GM23248 (cell line): ENCODE data around the gene FFAR3.

ENCODE experiments used
- EZH2 ChIP-seq: fragments of 200-600 bp; sonication (generic); IDR thresholded peaks from 2 replicates; pipeline ENCODE4 v1.6.1; 2018; ENCODE audit warnings: antibody characterized with exemption, mild to moderate bottlenecking; ENCODE audit not compliant: insufficient read depth, poor library complexity, severe bottlenecking
- EZH2phosphoT487 ChIP-seq: fragments of 200-600 bp; sonication (generic); IDR thresholded peaks from 2 replicates; pipeline ENCODE4 v1.6.1; 2018; ENCODE audit warnings: antibody characterized with exemption, moderate library complexity, mild to moderate bottlenecking, low read depth; ENCODE audit not compliant: insufficient read depth

- TF ChIP-seq EZH2 (no peak), EZH2phosphoT487 (no peak)
Observed at GRCh38 chr19:35408284-35409171, 50.3 kb downstream of the FFAR3 start.
